IPS-15b (cell line): ENCODE results near the gene DMD.

Experiments used
- H3K27me3 ChIP-seq: one replicate; pipeline ENCODE4 v1.6.1; 2013; ENCODE audit warnings: low read length; ENCODE audit not compliant: control insufficient read depth, insufficient read depth
- H3K36me3 ChIP-seq: one replicate; pipeline ENCODE4 v1.6.1; 2013; ENCODE audit warnings: low read length; ENCODE audit not compliant: control insufficient read depth, insufficient read depth
- H3K4me1 ChIP-seq: one replicate; pipeline ENCODE4 v1.6.1; 2013; ENCODE audit warnings: mild to moderate bottlenecking, low read length; ENCODE audit not compliant: control insufficient read depth, insufficient read depth
- H3K4me3 ChIP-seq: one replicate; pipeline ENCODE4 v1.5.1; 2013; ENCODE audit warnings: low read depth, low read length
- H3K9ac ChIP-seq: one replicate; pipeline ENCODE4 v1.6.1; 2013; ENCODE audit warnings: low read depth, mild to moderate bottlenecking, low read length
- H3K9me3 ChIP-seq: one replicate; pipeline ENCODE4 v1.6.1; 2013; ENCODE audit warnings: mild to moderate bottlenecking, low read length; ENCODE audit not compliant: control insufficient read depth, insufficient read depth

Gene DMD

DNA sequence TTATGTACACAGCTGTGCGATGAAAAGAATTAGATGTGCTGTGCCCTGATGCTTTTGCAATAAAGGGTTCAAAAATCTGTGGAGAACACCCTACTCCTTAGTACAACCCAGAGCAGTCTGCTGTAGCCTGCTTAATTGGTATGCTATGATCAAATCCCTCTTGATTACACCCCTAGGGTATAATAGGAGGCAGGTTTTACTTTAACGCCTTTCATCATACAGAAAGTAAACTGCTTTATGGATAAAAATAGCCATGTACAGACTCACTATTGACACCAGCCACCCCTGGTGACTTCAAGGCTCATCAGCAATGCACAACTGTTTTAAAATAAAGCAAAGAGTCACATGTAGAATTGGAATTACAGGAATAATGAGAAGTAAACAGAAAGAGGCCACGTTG is 315.3 kb downstream of the DMD start:
- Histone ChIP-seq H3K36me3 (no peaks in the 10 kb centered on the region), H3K4me1 (no peaks in the 10 kb centered on the region), H3K27me3 (no peaks in the 10 kb centered on the region), H3K9me3 (no peaks in the 10 kb centered on the region), H3K4me3 (no peak overlapping the region), H3K9ac (no peak overlapping the region)

DNA sequence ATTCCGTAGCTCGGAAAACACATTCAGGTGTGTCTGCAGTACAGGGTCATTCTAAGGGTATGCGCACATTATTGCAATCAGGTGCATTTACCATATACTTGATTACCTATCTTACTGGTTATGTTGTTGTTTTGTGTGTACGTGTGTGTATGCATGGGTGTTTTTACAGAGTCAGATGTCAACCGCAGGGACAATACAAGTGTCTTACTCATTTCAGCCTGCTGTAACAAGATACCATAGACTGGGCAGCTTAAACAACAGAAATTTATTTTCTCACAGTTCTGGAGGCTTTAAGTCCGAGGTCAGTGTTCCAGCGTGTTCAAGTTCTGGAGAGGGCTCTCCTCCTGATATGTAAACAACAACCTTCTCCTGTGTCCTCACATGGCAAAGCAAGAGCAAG is 316.7 kb downstream of the DMD start:
- Histone ChIP-seq H3K9me3 (no peaks in the 10 kb centered on the region), H3K27me3 (no peaks in the 10 kb centered on the region), H3K36me3 (no peaks in the 10 kb centered on the region), H3K4me1 (peaks cover 4% of the 10 kb centered on the region), H3K4me3 (no peak overlapping the region), H3K9ac (no peak overlapping the region)

DNA sequence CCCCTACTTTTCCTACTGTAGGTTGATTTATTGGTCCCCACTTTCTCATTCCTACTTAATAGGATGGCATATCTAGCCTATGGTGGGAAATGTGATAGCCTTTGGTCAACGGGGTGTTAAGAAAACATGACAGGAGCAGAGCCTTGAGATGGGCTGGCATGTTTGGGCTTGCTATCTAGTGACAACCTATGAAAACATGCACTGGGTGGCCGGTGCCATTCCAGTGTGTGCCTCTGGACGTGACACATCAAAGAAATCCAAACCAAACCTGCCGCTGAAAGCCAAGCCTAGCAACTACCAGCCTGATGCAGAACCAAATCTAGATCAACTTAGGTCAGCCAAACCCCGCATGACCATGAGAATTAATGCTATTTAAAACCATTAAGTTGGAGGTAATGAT is 317.6 kb downstream of the DMD start:
- Histone ChIP-seq H3K27me3 (no peaks in the 10 kb centered on the region), H3K4me1 (peaks cover 4% of the 10 kb centered on the region), H3K9me3 (no peaks in the 10 kb centered on the region), H3K36me3 (no peaks in the 10 kb centered on the region), H3K4me3 (no peak overlapping the region), H3K9ac (no peak overlapping the region)

DNA sequence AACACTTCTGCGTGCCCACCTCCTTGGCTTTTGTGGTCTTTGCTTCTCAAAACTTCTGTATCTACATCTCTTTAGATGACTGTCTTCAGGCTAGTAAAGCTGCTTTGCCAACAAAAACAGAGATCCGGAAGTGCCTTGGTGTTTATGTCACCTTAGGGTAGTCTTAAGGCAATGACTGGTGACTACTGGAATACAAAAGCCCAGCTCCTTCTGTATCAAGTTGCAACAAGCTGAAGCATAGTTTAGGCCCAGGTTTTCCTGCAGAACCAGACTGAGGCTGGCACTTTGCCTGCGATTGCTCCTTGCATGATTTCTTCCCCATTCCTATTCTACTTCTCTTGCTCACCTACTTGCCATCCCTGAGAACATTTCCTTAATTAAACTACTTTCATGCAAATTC is 333.8 kb downstream of the DMD start:
- Histone ChIP-seq H3K9me3 (no peaks in the 10 kb centered on the region), H3K9ac (no peak overlapping the region), H3K36me3 (no peaks in the 10 kb centered on the region), H3K27me3 (no peaks in the 10 kb centered on the region), H3K4me3 (no peak overlapping the region), H3K4me1 (no peaks in the 10 kb centered on the region)

DNA sequence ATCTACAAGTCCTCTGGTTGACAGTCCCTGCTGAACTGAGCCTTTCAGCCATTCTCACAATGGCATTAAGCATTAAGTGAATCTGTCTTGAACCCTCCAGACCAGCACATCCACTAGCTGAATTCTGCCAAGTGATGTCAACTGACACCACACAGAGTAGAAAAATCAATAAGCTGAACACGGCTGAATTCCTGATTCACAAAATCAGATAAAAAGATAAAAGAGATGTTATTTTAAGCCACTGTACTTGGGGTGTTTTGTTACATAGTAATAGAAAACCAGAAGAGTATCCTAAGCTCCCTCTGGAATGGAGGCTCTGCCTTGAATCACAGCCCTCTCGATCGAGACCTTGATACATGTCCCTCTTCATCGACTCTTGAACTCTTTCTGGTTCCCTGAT is 336.5 kb downstream of the DMD start:
- no peak overlapping the region for H3K4me3 ChIP-seq
- H3K9ac ChIP-seq, result no peak overlapping the region
- H3K36me3 ChIP-seq, result no peaks in the 10 kb centered on the region
- H3K9me3 ChIP-seq, result no peaks in the 10 kb centered on the region
- H3K4me1 ChIP-seq, result no peaks in the 10 kb centered on the region
- no peaks in the 10 kb centered on the region for H3K27me3 ChIP-seq

DNA sequence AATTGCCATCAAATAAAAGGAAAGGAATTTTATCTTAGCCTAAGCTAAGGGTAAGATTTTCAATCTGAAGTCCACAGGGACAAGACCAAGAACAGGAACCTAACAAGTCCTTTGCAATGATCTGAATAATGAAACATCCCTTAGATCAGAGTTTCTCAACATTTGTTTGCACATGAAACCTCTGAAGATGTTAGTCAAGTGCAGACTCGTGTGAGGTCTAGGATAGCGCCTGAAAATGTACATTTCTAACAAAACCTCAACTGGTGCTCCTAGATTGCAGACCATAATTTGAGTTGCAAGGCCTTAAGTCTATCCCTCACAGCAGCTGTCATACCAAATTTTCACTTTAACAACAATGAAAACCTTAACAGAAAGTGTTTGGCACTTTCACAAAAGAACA is 337.6 kb downstream of the DMD start:
- Histone ChIP-seq H3K36me3 (no peaks in the 10 kb centered on the region), H3K9me3 (no peaks in the 10 kb centered on the region), H3K4me3 (no peak overlapping the region), H3K9ac (no peak overlapping the region), H3K27me3 (no peaks in the 10 kb centered on the region), H3K4me1 (no peaks in the 10 kb centered on the region)

DNA sequence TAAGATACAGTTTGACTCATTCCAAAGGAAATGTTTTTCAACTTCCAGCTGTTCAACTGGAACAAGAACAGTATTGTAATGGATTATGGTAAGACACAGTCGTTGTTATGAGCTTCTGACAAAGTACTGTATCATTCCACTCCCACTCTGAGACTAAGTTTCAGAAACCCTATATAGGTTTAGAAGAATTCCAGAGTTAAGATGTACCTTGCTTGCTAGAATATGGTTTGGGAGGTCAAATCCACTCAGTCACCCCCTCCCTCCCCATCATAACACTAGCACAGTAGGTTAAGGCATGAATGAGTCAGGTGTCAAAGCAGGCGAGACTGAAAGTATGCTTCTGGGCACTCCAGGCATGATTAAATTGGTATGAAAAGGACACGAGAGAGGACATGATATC is 339.7 kb downstream of the DMD start:
- Histone ChIP-seq H3K4me1 (no peaks in the 10 kb centered on the region), H3K9ac (no peak overlapping the region), H3K27me3 (no peaks in the 10 kb centered on the region), H3K36me3 (no peaks in the 10 kb centered on the region), H3K9me3 (no peaks in the 10 kb centered on the region), H3K4me3 (no peak overlapping the region)

DNA sequence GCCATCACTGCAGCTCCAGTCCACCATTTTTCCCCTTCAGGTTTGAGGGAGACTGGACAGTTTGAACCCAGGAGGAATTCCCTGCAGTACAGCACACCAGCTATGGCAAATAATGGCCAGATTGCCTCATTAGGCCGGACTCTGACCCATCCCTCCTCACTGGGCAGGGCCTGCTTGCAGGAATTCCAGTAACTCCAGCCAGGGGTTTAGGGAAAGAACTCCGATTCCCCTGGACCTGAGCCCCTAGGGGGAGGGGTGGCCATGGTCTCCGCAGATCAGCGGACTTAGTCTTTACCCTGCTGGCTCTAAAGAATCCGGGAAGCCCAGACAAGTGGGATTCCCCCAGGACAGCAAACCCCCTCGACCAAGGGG is 342.8 kb downstream of the DMD start:
- no peak overlapping the region for H3K4me3 ChIP-seq
- no peak overlapping the region for H3K9ac ChIP-seq
- H3K36me3 ChIP-seq, result no peaks in the 10 kb centered on the region
- H3K4me1 ChIP-seq, result no peaks in the 10 kb centered on the region
- H3K27me3 ChIP-seq, result no peaks in the 10 kb centered on the region
- no peaks in the 10 kb centered on the region for H3K9me3 ChIP-seq

DNA sequence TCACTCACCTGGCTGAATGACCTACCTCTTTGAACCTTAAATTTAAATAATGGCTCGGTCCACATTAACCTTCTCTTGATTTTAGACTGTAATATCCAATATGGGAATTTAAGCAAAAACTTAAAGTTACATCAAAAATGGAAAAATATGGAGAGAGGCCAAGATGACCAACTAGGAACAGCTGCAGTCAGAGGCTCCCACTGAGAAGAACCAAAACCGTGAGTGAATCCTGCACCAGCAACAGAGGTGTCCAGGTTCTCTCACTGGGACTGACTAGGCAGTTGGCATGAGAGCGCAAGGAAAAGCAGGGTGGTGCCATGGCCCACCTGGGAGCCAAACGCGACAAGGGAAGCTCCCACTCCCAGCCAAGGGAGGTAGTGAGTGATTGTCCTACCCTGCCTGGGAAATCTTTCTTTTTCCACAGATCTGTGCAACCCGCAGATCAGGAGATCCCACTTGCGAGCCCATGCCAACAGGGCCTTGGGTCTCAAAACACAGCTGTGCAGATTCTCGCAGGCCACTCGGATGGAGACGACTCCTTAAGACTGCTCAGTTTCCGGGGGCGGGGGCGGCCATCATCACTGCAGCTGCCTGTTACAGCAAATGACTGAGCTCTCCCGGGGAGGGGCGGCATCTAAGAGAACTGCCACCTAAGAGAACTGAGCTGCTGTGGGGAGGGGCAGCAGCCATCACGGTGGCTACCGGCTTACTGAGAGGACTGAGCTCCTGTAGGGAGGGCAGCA is 343.4 kb downstream of the DMD start:
- Histone ChIP-seq H3K4me3 (no peak overlapping the region), H3K36me3 (no peaks in the 10 kb centered on the region), H3K4me1 (no peaks in the 10 kb centered on the region), H3K9me3 (no peaks in the 10 kb centered on the region), H3K9ac (no peak overlapping the region), H3K27me3 (no peaks in the 10 kb centered on the region)

DNA sequence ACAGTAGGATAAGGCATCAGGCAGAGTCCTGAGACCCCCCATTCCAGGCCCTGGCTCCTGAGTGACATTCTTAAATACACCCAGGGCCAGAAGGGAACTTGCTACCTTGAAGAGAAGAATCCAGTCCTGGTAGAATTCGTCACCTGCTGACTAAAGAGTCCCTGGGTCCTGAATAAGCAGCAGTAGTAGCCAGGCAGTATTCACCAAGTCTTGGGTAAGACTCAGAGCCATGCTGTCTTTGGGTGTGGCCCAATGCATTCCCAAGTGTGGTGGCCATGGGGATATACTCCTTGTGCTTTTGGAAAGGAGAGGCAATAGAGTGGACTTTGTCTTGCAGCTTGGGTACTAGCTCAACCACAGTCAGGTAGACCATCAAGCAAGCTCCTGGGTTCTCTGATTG is 359.1 kb downstream of the DMD start:
- Histone ChIP-seq H3K4me3 (no peak overlapping the region), H3K9ac (no peak overlapping the region), H3K4me1 (no peaks in the 10 kb centered on the region), H3K27me3 (no peaks in the 10 kb centered on the region), H3K36me3 (no peaks in the 10 kb centered on the region), H3K9me3 (no peaks in the 10 kb centered on the region)

DNA sequence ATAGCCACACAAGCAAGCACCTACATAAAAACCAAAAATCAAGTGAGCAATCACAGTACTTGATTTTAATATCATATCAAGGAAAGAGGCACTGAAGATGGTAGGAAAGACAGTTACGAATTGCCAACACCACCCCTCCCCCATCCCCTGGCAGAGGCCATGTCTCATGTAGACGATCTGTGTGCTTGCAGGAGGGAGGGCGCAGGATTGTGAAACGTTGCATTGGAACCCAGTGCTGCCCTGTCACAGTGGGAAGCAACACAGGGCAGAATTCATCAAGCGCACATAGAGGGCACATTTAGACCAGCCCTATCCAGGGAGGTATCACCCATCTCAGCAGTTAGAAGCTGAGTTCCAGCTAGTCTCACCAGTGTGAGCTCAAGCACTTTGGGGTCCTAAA is 359.8 kb downstream of the DMD start:
- no peak overlapping the region for H3K4me3 ChIP-seq
- no peak overlapping the region for H3K9ac ChIP-seq
- no peaks in the 10 kb centered on the region for H3K4me1 ChIP-seq
- H3K36me3 ChIP-seq, result no peaks in the 10 kb centered on the region
- no peaks in the 10 kb centered on the region for H3K9me3 ChIP-seq
- no peaks in the 10 kb centered on the region for H3K27me3 ChIP-seq

DNA sequence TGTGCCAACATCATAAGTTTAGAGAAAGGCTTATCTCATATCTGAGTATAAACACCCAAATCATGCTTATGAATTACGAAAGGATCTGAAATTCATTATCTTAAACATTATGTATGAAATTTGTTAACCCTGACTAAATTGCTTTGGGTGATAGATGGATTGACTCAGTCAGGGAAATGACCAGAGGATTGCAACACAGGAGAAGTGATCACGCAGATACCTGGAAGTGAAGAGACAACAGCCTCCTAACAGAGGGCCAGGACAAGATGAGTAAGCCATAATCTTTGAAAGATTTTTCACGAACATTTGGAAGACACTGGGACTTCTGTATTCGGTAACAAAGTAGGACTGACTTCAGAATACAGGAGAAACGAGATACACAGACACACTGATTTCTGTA is 363.4 kb downstream of the DMD start:
- no peak overlapping the region for H3K9ac ChIP-seq
- no peaks in the 10 kb centered on the region for H3K4me1 ChIP-seq
- H3K9me3 ChIP-seq, result no peaks in the 10 kb centered on the region
- H3K36me3 ChIP-seq, result no peaks in the 10 kb centered on the region
- H3K27me3 ChIP-seq, result no peaks in the 10 kb centered on the region
- H3K4me3 ChIP-seq, result no peak overlapping the region
